Measurements from ENCODE around the gene TCTN1. TPM values are rescaled to one million over a fixed set of nuclear protein-coding genes. Genes with fewer than 3 reads are reported as not detected.

Gene TCTN1
- total and polyA plus RNA-seq, 9 of the 15 experiments (the other 6 are each of a cell fraction or from before 2014, with no cell fraction given) = 0.32 to 12.5 (median 4.0) TPM

DNA sequence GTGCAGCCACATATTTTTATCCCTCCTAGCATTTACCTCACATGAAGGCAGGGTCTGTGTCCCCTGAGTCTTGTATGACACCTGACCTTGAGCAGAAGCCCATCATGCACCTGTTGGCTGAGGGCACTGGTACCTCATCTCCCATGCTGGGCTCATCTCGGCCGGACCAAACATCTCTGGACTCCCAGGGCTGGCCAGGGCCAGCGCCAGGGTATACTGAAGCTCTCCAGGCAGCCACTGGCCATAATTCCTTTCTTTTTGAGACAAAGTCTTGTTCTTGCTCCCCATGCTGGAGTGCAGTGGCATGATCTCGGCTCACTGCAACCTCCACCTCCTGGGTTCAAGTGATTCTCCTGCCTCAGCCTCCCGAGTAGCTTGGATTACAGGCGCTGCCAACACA is 53.0 kb downstream of the TCTN1 start:
- intact Hi-C loops (cut with micrococcal nuclease) (no loop called here), in situ Hi-C loops (cut with MboI) (no loop called here)
- Histone ChIP-seq H3K4me3 (no peak overlapping the region), H3K79me2 (ENCODE audit: control insufficient read depth, insufficient read depth, low read length) (no peaks in the 10 kb centered on the region), H4K20me1 (replicated peaks; ENCODE audit: control insufficient read depth, insufficient read depth, low read length) (no peaks in the 10 kb centered on the region), H3K9ac (ENCODE audit: insufficient read depth in 1 of 2, low read depth in 2 of 2, low read length in 2 of 2) (no peak overlapping the region), H3K27ac (ENCODE audit: extremely low read depth, low read depth, low read length) (no peak overlapping the region), H3K9me3 (replicated peaks; ENCODE audit: control insufficient read depth, insufficient read depth, low read depth, low read length) (peaks cover 2% of the 10 kb centered on the region; the same call in 1 of the 2 replicates), H2AFZ (ENCODE audit: low read depth, low read length) (no peak overlapping the region), H3K4me1 (replicated peaks in 1 of 2; ENCODE audit: control insufficient read depth in 2 of 2, insufficient read depth in 2 of 2, low read length in 2 of 2) (no peaks in the 10 kb centered on the region; a peak in 2 of 5 replicates), H3K36me3 (ENCODE audit: control insufficient read depth, insufficient read depth, low read length) (no peaks in the 10 kb centered on the region), H3K4me2 (ENCODE audit: insufficient read depth, low read length) (no peak overlapping the region), H3K9me1 (ENCODE audit: control insufficient read depth, insufficient read depth, low read length) (no peaks in the 10 kb centered on the region), H3K27me3 (ENCODE audit: control insufficient read depth in 2 of 2, insufficient read depth in 2 of 2, low read length in 2 of 2) (peaks cover 2 to 33% of the 10 kb centered on the region in 2 experiments; a peak in 4 of 5 replicates)
- FAIRE-seq = no peak
- ChIA-PET POLR2A (interaction anchor here (0.6 to 0.7 kb wide), 2 partner anchors 34 to 35 kb away, joined by 3 read pairs; no protein-coding TSS in a partner anchor), CTCF (ENCODE audit: low intra/inter-chr PET ratio) (no interaction called here)
- DNase-seq (ENCODE audit: extremely low read depth in 1 of 4, low spot score in 3 of 4) = no peak
- TF ChIP-seq ZNF253 (CRISPR knock-in tag; conservative IDR thresholded peaks at IDR 0.05) = no peak
- TF ChIP-seq, protein P1, sequence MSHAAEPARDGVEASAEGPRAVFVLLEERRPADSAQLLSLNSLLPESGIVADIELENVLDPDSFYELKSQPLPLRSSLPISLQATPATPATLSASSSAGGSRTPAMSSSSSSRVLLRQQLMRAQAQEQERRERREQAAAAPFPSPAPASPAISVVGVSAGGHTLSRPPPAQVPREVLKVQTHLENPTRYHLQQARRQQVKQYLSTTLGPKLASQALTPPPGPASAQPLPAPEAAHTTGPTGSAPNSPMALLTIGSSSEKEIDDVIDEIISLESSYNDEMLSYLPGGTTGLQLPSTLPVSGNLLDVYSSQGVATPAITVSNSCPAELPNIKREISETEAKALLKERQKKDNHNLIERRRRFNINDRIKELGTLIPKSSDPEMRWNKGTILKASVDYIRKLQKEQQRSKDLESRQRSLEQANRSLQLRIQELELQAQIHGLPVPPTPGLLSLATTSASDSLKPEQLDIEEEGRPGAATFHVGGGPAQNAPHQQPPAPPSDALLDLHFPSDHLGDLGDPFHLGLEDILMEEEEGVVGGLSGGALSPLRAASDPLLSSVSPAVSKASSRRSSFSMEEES (CRISPR knock-in tag; IDR thresholded peaks at IDR 0.05) = no peak
- TF ChIP-seq, protein P2, sequence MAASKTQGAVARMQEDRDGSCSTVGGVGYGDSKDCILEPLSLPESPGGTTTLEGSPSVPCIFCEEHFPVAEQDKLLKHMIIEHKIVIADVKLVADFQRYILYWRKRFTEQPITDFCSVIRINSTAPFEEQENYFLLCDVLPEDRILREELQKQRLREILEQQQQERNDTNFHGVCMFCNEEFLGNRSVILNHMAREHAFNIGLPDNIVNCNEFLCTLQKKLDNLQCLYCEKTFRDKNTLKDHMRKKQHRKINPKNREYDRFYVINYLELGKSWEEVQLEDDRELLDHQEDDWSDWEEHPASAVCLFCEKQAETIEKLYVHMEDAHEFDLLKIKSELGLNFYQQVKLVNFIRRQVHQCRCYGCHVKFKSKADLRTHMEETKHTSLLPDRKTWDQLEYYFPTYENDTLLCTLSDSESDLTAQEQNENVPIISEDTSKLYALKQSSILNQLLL (CRISPR knock-in tag; IDR thresholded peaks at IDR 0.05; ENCODE audit: borderline replicate concordance) = no peak
- no peak for TF ChIP-seq ZFP30 (CRISPR knock-in tag; IDR thresholded peaks at IDR 0.05; ENCODE audit: borderline replicate concordance)
- TF ChIP-seq, protein P3, sequence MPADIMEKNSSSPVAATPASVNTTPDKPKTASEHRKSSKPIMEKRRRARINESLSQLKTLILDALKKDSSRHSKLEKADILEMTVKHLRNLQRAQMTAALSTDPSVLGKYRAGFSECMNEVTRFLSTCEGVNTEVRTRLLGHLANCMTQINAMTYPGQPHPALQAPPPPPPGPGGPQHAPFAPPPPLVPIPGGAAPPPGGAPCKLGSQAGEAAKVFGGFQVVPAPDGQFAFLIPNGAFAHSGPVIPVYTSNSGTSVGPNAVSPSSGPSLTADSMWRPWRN (IDR thresholded peaks at IDR 0.05; ENCODE audit: low read depth) = no peak
- TF ChIP-seq XRCC3 (IDR thresholded peaks at IDR 0.05) = no peak
- no peak for TF ChIP-seq NFIX (CRISPR knock-in tag; IDR thresholded peaks at IDR 0.05; ENCODE audit: low read depth)
- TF ChIP-seq, protein P4, sequence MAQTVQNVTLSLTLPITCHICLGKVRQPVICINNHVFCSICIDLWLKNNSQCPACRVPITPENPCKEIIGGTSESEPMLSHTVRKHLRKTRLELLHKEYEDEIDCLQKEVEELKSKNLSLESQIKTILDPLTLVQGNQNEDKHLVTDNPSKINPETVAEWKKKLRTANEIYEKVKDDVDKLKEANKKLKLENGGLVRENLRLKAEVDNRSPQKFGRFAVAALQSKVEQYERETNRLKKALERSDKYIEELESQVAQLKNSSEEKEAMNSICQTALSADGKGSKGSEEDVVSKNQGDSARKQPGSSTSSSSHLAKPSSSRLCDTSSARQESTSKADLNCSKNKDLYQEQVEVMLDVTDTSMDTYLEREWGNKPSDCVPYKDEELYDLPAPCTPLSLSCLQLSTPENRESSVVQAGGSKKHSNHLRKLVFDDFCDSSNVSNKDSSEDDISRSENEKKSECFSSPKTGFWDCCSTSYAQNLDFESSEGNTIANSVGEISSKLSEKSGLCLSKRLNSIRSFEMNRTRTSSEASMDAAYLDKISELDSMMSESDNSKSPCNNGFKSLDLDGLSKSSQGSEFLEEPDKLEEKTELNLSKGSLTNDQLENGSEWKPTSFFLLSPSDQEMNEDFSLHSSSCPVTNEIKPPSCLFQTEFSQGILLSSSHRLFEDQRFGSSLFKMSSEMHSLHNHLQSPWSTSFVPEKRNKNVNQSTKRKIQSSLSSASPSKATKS (CRISPR knock-in tag; IDR thresholded peaks at IDR 0.05) = no peak
- TF ChIP-seq BRF1 (IDR thresholded peaks at IDR 0.05; ENCODE audit: borderline replicate concordance, extremely low read depth, insufficient read length) = no peak
- TF ChIP-seq WHSC1 (IDR thresholded peaks at IDR 0.05; ENCODE audit: low read length) = no peak
- no peak for TF ChIP-seq ILF3 (IDR thresholded peaks at IDR 0.05; ENCODE audit: borderline replicate concordance)
- no peak for TF ChIP-seq HMG20B (CRISPR knock-in tag; IDR thresholded peaks at IDR 0.05)
- no peak for TF ChIP-seq SREBF1 (IDR thresholded peaks at IDR 0.05; ENCODE audit: borderline replicate concordance, low read depth, low read length)
- no peak for TF ChIP-seq GTF2F1 (IDR thresholded peaks at IDR 0.05; ENCODE audit: low read depth, low read length)
- 4% methylated on average over 6 of the region's 6 CpGs for WGBS (ENCODE audit: insufficient coverage, low coverage, missing lambda C conversion rate)
- ATAC-seq = no peak
- no TSS peak for BruUV-seq (replicated peaks)
